GM10266 (cell line): ENCODE results near the gene PI4K2A.

Experiments
- DNase-seq: peaks from one replicate; pipeline ENCODE4 v3.0.0; 2012; ENCODE audit errors: extremely low spot score
- CTCF ChIP-seq: IDR thresholded peaks from 2 replicates; pipeline ENCODE4 v1.5.1; 2012; ENCODE audit warnings: mild to moderate bottlenecking, low read depth; ENCODE audit not compliant: control insufficient read depth, insufficient read depth; ENCODE audit errors: missing control alignments

The PI4K2A gene

GRCh38 chr10:97599272-97599619, 41.2 kb upstream of the PI4K2A start:
- no peak for TF ChIP-seq CTCF
- no peak for DNase-seq

- no peak for TF ChIP-seq CTCF
- no peak for DNase-seq
These were observed 39.9 kb upstream of the PI4K2A start for GRCh38 chr10:97600616-97601015.

GRCh38 chr10:97601268-97602215, 38.9 kb upstream of the PI4K2A start:
- no peak for DNase-seq
- no peak for TF ChIP-seq CTCF

GRCh38 chr10:97607095-97607636, 33.3 kb upstream of the PI4K2A start:
- DNase-seq, result no peak
- no peak for TF ChIP-seq CTCF

GRCh38 chr10:97608991-97609561, 31.4 kb upstream of the PI4K2A start:
- no peak for TF ChIP-seq CTCF
- no peak for DNase-seq

- no peak for DNase-seq
- no peak for TF ChIP-seq CTCF
These were observed 29.0 kb upstream of the PI4K2A start for GRCh38 chr10:97611473-97611872.

- no peak for DNase-seq
These were observed 28.1 kb upstream of the PI4K2A start for GRCh38 chr10:97612386-97612785.

More at GRCh38 chr10:97612386-97612785, 28.1 kb upstream of the PI4K2A start:
- no peak for TF ChIP-seq CTCF
